Liver (tissue), 9 donors: ENCODE data around the gene BTG2. TPM values are rescaled to one million over a fixed set of nuclear protein-coding genes. Genes with fewer than 3 reads are reported as not detected.

Experiments
- DNase-seq: peaks from one replicate; pipeline ENCODE4 v3.0.0-alpha.2; 2017; ENCODE audit warnings: low spot score
- H3K27ac ChIP-seq, 2 donors: one replicate each; pipeline ENCODE4 v1.7.0; 2013; ENCODE audit warnings: inconsistent platforms in 2 of 2, low read length in 2 of 2, control low read depth in 1 of 2, low read depth in 1 of 2, mild to moderate bottlenecking in 1 of 2
- H3K27me3 ChIP-seq, 4 donors: one replicate each; pipeline versions ENCODE4 v1.6.1 to v1.7.0; 2013; ENCODE audit warnings: low read length in 3 of 4, inconsistent platforms in 1 of 4, mild to moderate bottlenecking in 1 of 4, moderate library complexity in 1 of 4; ENCODE audit not compliant: control insufficient read depth in 4 of 4, insufficient read depth in 4 of 4
- H3K36me3 ChIP-seq, 4 donors: one replicate each; pipeline versions ENCODE4 v1.6.1 to v1.7.0; 2013; ENCODE audit warnings: low read length in 3 of 4, mild to moderate bottlenecking in 3 of 4, low read depth in 1 of 4, moderate library complexity in 1 of 4; ENCODE audit not compliant: control insufficient read depth in 4 of 4, insufficient read depth in 3 of 4
- H3K4me1 ChIP-seq, 4 donors: one replicate each; pipeline versions ENCODE4 v1.6.1 to v1.7.0; 2013; ENCODE audit warnings: low read length in 3 of 4, mild to moderate bottlenecking in 3 of 4, moderate library complexity in 1 of 4; ENCODE audit not compliant: control insufficient read depth in 4 of 4, insufficient read depth in 4 of 4
- H3K4me3 ChIP-seq, 3 donors: one replicate each; pipeline versions ENCODE4 v1.6.1 to v1.7.0; 2013; ENCODE audit warnings: low read length in 3 of 3, control low read depth in 1 of 3, low read depth in 1 of 3, mild to moderate bottlenecking in 1 of 3
- H3K9ac ChIP-seq, 2 donors: one replicate each; pipeline ENCODE4 v1.7.0; 2013; ENCODE audit warnings: low read length in 2 of 2, mild to moderate bottlenecking in 2 of 2, moderate library complexity in 2 of 2, control low read depth in 1 of 2, low read depth in 1 of 2
- H3K9me3 ChIP-seq, 4 donors: one replicate each; pipeline versions ENCODE4 v1.6.1 to v1.7.0; 2013; ENCODE audit warnings: low read length in 3 of 4; ENCODE audit not compliant: control insufficient read depth in 4 of 4
- ATF3 ChIP-seq: IDR thresholded peaks from 2 replicates; pipeline ENCODE4 v1.6.1; 2016; ENCODE audit warnings: antibody characterized with exemption
- CTCF ChIP-seq: fragments of 150-350 bp; IDR thresholded peaks from 2 replicates; pipeline ENCODE4 v1.5.1; 2017; ENCODE audit warnings: improper control_type of control experiment, low read depth, low read length; ENCODE audit not compliant: missing input control
- FOXA1 ChIP-seq: IDR thresholded peaks from 2 replicates; pipeline ENCODE4 v1.6.1; 2016; ENCODE audit warnings: antibody characterized with exemption
- FOXA2 ChIP-seq: IDR thresholded peaks from 2 replicates; pipeline ENCODE4 v1.6.1; 2016; ENCODE audit warnings: antibody characterized with exemption
- GABPA ChIP-seq, 2 donors: IDR thresholded peaks in 1 of 2; conservative IDR thresholded peaks in 1 of 2; 2 replicates each; pipeline ENCODE4 v1.6.1; 2016; ENCODE audit warnings: antibody characterized with exemption in 2 of 2, mild to moderate bottlenecking in 1 of 2, moderate library complexity in 1 of 2
- HNF4A ChIP-seq, 2 donors: conservative IDR thresholded peaks; 2 replicates each; pipeline ENCODE4 v1.6.1; 2016; ENCODE audit warnings: antibody characterized with exemption in 2 of 2, mild to moderate bottlenecking in 2 of 2
- HNF4G ChIP-seq: IDR thresholded peaks from 2 replicates; pipeline ENCODE4 v1.6.1; 2016; ENCODE audit warnings: antibody characterized with exemption
- JUND ChIP-seq, 2 donors: IDR thresholded peaks; 2 replicates each; pipeline ENCODE4 v1.6.1; 2016; ENCODE audit warnings: antibody characterized with exemption in 2 of 2
- NR2F2 ChIP-seq: IDR thresholded peaks from 2 replicates; pipeline ENCODE4 v1.6.1; 2016; ENCODE audit warnings: antibody characterized with exemption
- RAD21 ChIP-seq, 2 donors: IDR thresholded peaks; 2 replicates each; pipeline ENCODE4 v1.6.1; 2016; ENCODE audit warnings: antibody characterized with exemption in 2 of 2, mild to moderate bottlenecking in 2 of 2
- REST ChIP-seq: IDR thresholded peaks from 2 replicates; pipeline ENCODE4 v1.6.1; 2016; ENCODE audit warnings: antibody characterized with exemption, mild to moderate bottlenecking
- RXRA ChIP-seq, 2 donors: IDR thresholded peaks; 2 replicates each; pipeline ENCODE4 v1.6.1; 2017 to 2018; ENCODE audit warnings: antibody characterized with exemption in 2 of 2, mild to moderate bottlenecking in 1 of 2
- TAF1 ChIP-seq: conservative IDR thresholded peaks from 2 replicates; pipeline ENCODE4 v1.6.1; 2016; ENCODE audit warnings: antibody characterized with exemption, mild to moderate bottlenecking
- YY1 ChIP-seq: IDR thresholded peaks from 2 replicates; pipeline ENCODE4 v1.6.1; 2016; ENCODE audit warnings: antibody characterized with exemption, mild to moderate bottlenecking
- ZBTB33 ChIP-seq: IDR thresholded peaks from 2 replicates; pipeline ENCODE4 v1.6.1; 2016; ENCODE audit warnings: antibody characterized with exemption
- WGBS: extraction: QIAGEN DNeasy Blood & Tissue Kit; methylation state at CpG from one replicate; pipeline ENCODE4 v1.1.7; 2013; 5-methylcytosine and 5-hydroxymethylcytosine counted together
- polyA plus RNA-seq, 2 donors: library from polyadenylated mRNA; stranded (reverse) in 1 of 2; unstranded in 1 of 2; fragments of 200-250 nt in 1 of 2; fragments of >200 nt in 1 of 2; fragmentation: Nextera tagmentation in 1 of 2; extraction: Ambion mirVana in 1 of 2; gene quantifications; one replicate each; pipeline versions ENCODE4 v1.2.1 to v1.2.3, GENCODE V29; 2013 to 2015
- total RNA-seq, 2 donors: library from RNA; depleted of rRNA; stranded (reverse); fragments of >200 nt; gene quantifications; one replicate each; pipeline ENCODE4 v1.2.3, GENCODE V29; 2014
- donor health status: healthy.
- donor health status: healthy.
- donor health status: healthy.
- donor health status: healthy.
- donor health status: healthy.

BTG2 gene
- total and polyA plus RNA-seq, 4 donors = 3.8 to 52.5 (median 4.8) TPM

GRCh38 chr1:203346060-203346768, 40.9 kb downstream of the BTG2 start:
- 69% methylated on average over 7 of the region's 7 CpGs for WGBS
- Histone ChIP-seq H3K36me3 (no peaks in the 10 kb centered on the region), H3K9me3 (no peaks in the 10 kb centered on the region), H3K9ac (no peak overlapping the region), H3K27me3 (peaks cover 0 to 6% (median 0%) of the 10 kb centered on the region in 4 donors), H3K4me3 (no peak overlapping the region), H3K4me1 (no peaks in the 10 kb centered on the region), H3K27ac (no peak overlapping the region)
- DNase-seq = no peak
- TF ChIP-seq FOXA1 (no peak), GABPA (IDR thresholded peaks at IDR 0.05 in 1 of 2, conservative IDR thresholded peaks at IDR 0.05 in 1 of 2) (no peak), CTCF (no peak), RAD21 (IDR thresholded peaks at IDR 0.05) (no peak), ATF3 (no peak), YY1 (no peak), REST (no peak), NR2F2 (no peak), ZBTB33 (no peak), RXRA (IDR thresholded peaks at IDR 0.05) (no peak), FOXA2 (no peak), HNF4A (conservative IDR thresholded peaks at IDR 0.05) (no peak), HNF4G (no peak), JUND (IDR thresholded peaks at IDR 0.05) (no peak)

- Histone ChIP-seq H3K4me3 (no peak overlapping the region), H3K9me3 (no peaks in the 10 kb centered on the region), H3K9ac (no peak overlapping the region), H3K27ac (no peak overlapping the region), H3K36me3 (no peaks in the 10 kb centered on the region), H3K4me1 (no peaks in the 10 kb centered on the region), H3K27me3 (peaks cover 0 to 6% (median 0%) of the 10 kb centered on the region in 4 donors)
- no peak for DNase-seq
- 86% methylated on average over 3 of the region's 3 CpGs for WGBS
- TF ChIP-seq RXRA (IDR thresholded peaks at IDR 0.05) = no peak
- no peak for TF ChIP-seq TAF1
These were observed 41.4 kb downstream of the BTG2 start for GRCh38 chr1:203346769-203347102.
